ENCODE results near the gene RB1. TPM values are rescaled to one million over a fixed set of nuclear protein-coding genes. Genes with fewer than 3 reads are reported as not detected.

RB1 gene
- total RNA-seq, 1 donor from 2014 or later = 41.0 TPM

DNA sequence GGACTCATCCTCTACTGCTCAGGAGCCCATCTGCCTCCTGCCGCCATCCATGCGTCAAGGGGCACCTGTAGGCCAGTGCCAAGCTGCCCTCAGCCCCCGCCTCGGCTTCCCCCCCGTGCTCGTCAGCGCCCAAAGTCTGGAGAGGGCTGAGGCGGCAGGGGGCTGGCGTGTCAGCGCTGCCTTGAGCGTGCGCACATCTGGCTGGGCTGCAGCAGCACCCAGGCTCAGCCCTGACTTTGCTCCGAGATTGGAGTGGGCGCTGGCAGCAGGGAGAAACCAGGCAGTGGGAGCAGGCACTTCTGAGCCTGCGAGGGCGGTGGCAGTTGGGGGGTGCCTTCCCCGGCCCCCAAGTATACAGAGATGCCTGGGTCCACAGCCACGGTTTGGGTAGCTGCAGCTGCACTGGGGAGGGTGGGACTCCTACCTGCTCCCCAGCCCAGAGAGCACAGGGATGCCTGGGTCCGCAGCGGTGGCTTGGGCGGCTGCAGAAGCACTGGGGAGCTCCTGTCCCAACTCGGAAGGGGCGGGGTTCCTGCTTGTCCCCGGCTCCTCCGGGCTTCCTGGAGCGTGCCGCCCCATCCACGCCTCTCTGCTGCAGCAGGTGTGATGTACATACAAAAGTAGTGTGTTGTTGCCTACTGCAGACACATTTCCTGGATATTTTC lies 154.2 kb downstream of the RB1 start:
- intact Hi-C loops (cut with DNase I) = no loop called here
- Histone ChIP-seq H3K4me1 (no peaks in the 10 kb centered on the region), H3K27ac (no peak overlapping the region), H3K9me3 (no peaks in the 10 kb centered on the region), H3K27me3 (no peaks in the 10 kb centered on the region), H3K4me3 (no peak overlapping the region), H3K36me3 (peaks cover 64% of the 10 kb centered on the region)
- DNase-seq (peak; percentile 61), ATAC-seq (peak; percentile 29)
- TF ChIP-seq, protein P1, sequence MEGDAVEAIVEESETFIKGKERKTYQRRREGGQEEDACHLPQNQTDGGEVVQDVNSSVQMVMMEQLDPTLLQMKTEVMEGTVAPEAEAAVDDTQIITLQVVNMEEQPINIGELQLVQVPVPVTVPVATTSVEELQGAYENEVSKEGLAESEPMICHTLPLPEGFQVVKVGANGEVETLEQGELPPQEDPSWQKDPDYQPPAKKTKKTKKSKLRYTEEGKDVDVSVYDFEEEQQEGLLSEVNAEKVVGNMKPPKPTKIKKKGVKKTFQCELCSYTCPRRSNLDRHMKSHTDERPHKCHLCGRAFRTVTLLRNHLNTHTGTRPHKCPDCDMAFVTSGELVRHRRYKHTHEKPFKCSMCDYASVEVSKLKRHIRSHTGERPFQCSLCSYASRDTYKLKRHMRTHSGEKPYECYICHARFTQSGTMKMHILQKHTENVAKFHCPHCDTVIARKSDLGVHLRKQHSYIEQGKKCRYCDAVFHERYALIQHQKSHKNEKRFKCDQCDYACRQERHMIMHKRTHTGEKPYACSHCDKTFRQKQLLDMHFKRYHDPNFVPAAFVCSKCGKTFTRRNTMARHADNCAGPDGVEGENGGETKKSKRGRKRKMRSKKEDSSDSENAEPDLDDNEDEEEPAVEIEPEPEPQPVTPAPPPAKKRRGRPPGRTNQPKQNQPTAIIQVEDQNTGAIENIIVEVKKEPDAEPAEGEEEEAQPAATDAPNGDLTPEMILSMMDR (IDR thresholded peaks at IDR 0.05) = no peak

DNA sequence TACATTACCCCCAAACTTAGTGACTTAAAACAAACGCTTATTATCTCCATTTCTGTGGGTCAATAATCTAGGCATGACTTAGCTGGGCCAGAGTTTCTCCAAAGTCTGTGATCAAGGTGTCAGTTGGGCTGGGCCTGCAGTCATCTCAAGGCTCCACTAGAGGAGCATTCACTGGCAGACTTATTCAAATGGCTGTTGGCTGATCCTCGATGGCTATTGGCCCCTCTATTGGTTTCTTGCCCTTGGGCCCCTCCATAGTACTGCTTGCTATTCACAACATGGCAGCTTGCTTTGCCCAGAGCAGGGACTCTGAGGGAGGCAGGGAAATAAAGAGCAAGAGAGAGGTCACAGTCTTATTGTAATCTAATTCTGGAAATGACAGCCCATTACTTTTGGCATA lies 171.7 kb downstream of the RB1 start:
- no peak for ATAC-seq
- TF ChIP-seq, protein P1 (IDR thresholded peaks at IDR 0.05) = no peak
- no peaks in the 10 kb centered on the region for H3K36me3 ChIP-seq
- H3K27me3 ChIP-seq = no peaks in the 10 kb centered on the region
- H3K4me3 ChIP-seq = no peak overlapping the region
- intact Hi-C loops (cut with DNase I) = no loop called here
- no peaks in the 10 kb centered on the region for H3K9me3 ChIP-seq
- DNase-seq = no peak
- no peak overlapping the region for H3K27ac ChIP-seq
- H3K4me1 ChIP-seq = no peaks in the 10 kb centered on the region

DNA sequence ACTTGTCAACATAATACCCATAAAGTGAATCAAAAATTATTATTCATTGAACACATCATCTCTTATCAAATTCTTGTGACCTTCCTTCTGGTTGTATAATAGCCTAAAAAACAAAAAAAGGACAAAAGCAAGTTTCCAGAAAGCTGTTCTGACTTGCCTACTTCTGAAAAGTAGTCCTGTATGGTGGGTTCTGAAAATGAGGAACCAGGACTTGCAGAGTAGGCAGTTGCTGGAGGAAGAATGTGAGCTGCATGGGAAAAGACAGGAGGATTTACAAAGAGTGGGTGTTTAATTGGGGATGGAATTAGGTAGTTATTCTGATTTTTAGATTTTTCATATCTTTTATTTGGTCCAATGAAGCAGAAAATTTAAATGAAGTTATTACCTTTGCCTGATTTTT lies 172.7 kb downstream of the RB1 start:
- peak; percentile 55 for ATAC-seq
- Histone ChIP-seq H3K27me3 (no peaks in the 10 kb centered on the region), H3K4me1 (no peaks in the 10 kb centered on the region), H3K9me3 (no peaks in the 10 kb centered on the region), H3K4me3 (no peak overlapping the region), H3K27ac (no peak overlapping the region), H3K36me3 (no peaks in the 10 kb centered on the region)
- DNase-seq = no peak
- TF ChIP-seq, protein P1 (IDR thresholded peaks at IDR 0.05) = no peak
- intact Hi-C loops (cut with DNase I) = no loop called here

DNA sequence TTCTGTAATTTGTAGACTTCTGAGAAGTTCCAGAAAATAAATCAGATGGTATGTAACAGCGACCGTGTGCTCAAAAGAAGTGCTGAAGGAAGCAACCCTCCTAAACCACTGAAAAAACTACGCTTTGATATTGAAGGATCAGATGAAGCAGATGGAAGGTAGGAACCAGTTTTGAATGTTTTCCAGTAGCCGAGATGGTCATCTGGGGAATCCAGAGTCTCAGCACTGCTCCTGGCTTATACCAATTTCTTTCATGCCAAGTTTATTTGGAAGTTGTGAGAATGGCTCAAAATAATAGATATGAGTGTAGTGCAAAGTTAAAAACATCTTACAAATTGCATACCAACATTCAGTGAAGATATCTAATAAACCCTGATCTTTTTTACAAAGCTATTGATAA lies 173.1 kb downstream of the RB1 start:
- Histone ChIP-seq H3K27ac (no peak overlapping the region), H3K27me3 (no peaks in the 10 kb centered on the region), H3K4me1 (no peaks in the 10 kb centered on the region), H3K4me3 (no peak overlapping the region), H3K9me3 (no peaks in the 10 kb centered on the region), H3K36me3 (no peaks in the 10 kb centered on the region)
- TF ChIP-seq, protein P1 (IDR thresholded peaks at IDR 0.05) = no peak
- no peak for DNase-seq
- ATAC-seq = no peak
- intact Hi-C loops (cut with DNase I) = no loop called here

DNA sequence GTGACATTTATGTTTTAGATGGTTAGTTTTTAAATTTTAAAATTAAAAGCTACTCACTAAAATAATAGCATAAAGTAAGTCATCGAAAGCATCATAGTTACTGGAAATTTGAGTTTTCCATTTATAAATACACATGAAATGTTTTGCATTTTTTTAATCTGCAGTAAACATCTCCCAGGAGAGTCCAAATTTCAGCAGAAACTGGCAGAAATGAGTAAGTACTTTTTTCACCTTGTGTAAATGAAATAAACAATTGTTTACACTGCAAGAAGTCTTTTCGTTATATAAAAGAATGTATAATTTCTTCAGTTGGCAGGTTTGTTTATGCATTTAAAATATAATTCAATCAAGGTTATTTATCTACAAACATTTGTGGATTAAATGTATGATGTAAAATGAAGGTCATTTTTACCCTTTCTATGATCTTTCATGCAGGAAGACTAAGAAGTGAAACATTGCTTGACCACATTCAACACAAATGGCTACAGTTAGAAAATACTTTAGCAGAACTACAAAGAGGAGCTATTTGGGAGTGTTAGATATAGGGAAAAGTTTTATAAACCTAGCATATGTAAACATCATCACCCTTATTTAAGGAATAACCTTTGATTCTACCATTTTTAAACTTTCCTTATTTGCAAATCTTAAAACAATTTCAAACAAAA lies 173.8 kb downstream of the RB1 start:
- TF ChIP-seq, protein P1 (IDR thresholded peaks at IDR 0.05) = no peak
- ATAC-seq (no peak), DNase-seq (no peak)
- no peaks in the 10 kb centered on the region for H3K4me1 ChIP-seq
- no peaks in the 10 kb centered on the region for H3K27me3 ChIP-seq
- H3K9me3 ChIP-seq = no peaks in the 10 kb centered on the region
- no peak overlapping the region for H3K27ac ChIP-seq
- intact Hi-C loops (cut with DNase I) = no loop called here
- H3K36me3 ChIP-seq = peaks cover 2% of the 10 kb centered on the region
- H3K4me3 ChIP-seq = no peak overlapping the region

All from upper lobe of right lung (tissue), 1 donor.